NCI-H82 (cell line): ENCODE results near the gene FGF4.
A peak's percentile ranks its signal among the peaks of the same experiment; 100 is the strongest.

Experiments
- DNase-seq: peaks from one replicate; lab custom pipeline; 2025; lab: John Stamatoyannopoulos, UW

The FGF4 gene

DNA sequence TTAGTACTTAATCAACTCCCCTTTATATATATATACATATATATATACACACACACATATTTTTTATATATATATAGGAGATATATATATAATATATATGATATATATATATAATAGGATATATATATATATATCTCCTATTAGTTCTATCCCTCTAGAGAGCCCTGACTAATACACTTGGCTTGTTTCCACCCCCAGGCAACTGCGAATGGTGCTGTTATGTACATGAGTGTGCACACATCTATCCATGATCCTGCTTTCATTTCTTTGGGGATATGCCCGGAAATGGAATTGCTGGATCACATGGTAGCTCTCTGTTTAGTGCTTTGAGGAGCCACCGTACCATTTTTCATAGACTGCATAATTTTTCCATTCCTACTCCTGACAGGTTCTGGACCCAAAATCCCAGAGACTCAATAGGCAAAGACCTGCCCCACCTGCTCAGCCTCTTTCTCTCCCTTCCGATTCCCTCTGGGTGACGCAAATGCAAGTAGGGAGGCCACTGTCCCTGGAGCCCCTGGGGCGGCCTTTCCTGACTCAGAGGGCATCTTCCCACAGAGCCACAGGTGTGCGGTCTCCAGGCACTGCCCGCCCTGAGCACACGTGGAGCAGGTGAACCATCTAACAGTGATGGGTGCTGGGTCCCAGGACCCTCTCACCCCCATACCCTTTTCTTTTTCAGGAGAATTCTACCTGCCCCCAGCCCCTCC, 32.1 kb upstream of the FGF4 start:
- no peak for DNase-seq

DNA sequence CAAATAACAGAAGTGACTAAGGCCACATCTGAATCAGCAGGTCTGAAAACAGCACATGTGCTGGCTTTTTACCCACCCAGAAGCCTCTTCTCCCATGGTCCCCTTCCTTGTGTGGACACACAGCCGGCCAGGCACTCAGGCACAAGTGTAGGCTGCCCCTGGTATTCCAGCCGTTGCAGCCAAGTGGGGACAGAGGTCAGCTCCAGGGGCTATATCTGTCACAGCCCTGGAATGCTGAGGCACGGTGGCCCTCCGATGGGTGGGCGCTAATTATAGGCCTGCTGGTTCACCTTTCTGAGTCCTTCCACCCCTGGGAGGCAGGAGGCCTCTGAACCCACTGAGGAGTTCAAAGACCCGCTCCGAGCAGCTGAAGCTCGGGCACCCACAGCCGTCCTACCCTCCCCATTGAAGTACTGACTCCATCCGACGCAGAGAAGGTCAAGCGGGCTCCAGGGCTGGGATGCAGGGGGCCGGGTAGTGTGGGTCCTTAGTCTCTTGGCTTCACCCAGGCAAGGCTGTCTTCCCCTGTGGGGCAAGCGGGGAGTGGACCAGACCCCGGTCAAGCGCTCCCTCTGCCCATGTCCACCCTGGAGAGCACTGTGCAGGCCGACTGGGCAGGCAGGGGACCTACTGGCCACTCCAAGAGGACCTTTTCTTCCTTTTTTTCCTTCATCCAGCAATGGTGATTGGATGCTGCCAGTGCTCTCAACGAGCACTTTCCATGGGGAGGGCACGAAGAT, 29.8 kb upstream of the FGF4 start:
- DNase-seq = no peak

DNA sequence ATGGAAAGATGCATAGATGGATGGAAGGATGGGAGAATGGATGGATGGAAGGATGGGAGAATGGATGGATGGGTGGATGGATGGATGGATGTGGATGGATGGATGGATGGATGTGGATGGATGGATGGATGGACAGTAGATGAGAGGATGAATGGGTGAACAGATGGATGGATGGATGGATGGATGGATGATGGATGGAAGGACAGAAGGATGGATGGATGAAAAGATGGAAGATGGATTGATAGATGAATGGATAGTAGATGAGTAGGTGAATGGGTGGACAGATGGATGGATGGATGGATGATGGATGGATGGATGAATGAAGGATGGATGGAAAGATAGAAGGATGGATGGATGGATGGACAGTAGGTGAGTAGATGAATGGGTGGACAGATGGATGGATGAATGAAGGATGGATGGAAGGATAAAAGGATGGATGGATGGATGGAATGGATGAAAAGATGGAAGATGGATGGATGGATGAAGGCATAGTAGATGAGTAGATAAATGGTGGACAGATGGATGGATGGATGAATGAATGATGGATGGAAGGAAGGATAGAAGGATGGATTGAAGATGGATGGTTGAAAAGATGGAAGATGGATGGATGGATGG, 28.6 kb upstream of the FGF4 start:
- no peak for DNase-seq

DNA sequence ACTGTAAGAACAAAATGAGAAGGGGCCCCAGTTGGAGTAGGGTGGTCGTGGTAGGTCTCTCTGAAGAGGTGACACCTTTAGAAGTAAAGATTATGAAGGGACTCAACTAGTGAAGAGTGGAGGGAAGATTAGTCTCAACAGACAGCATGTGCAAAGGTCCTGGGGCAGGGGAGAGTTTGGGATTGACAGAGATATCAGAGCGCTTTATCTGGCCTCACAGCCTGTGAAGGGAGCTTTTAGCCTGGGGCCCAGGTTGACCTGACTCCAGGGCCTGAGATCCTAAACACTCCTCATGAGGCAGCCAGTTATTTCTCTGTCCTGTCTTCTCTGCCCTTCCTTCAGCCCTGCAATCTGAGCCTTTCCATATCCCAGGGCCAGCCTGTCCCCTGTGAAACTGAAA, 27.9 kb upstream of the FGF4 start:
- no peak for DNase-seq

GRCh38 chr11:69802590-69802989, 27.4 kb upstream of the FGF4 start:
- no peak for DNase-seq

DNA sequence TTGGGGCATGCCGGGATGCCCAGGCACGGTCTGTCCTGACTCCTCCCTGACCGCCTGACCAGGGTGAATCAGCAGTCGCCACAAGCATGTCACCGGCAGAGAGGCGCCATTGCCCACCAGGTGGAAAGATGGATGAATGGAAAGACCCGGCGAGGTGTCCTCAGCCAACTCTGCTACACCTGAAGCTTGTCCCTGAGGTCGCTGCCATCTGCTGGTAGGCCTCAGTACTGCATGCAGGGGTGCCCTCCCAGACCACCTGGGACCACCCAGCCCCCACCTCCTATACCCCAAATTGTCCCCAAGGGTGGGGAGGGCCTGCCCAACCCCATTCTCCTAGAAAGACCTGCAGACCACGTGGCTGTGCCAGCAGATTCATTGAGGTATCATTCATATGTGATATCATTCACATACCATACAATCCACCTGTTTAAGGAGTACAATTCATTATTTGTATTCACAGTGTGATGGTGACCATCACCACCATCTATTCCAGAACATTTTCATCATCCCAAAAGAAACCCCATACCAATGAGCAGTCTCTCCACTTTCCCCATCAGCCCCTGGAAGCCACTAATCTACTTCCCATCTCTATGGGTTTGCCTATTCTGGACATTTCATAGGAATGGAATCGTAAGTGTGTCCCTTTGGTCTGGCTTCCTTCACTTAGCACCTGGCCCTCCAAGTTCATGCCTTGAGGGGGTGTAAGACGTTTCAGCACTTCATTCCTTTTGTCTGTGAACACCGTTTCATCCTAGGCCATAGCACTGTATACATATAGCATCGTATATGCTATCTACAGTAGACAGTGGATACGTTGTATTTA, 26.6 kb upstream of the FGF4 start:
- DNase-seq = peak; percentile 55

GRCh38 chr11:69800278-69800677, 25.1 kb upstream of the FGF4 start:
- DNase-seq = no peak

DNA sequence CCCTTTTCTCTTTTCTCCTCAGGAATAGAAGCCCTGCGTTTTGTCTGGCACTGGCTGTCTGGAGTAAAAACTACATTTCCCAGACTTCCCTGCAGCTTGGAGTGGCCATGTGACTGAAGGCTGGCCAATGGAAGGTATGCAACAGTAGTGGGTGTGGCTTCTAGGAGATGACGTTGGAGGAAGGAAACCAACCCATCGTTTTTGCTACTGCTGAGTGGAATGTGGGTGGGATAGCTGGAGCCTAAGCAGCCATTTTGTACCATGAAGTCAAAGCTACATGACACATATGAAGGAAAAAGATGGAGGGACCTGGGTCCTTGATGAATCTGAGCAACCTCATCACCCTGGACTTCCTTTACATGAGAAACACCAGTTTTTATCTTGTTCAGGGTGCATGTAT, 24.4 kb upstream of the FGF4 start:
- peak; percentile 47 for DNase-seq

GRCh38 chr11:69799097-69799496, 24.0 kb upstream of the FGF4 start:
- no peak for DNase-seq

- DNase-seq = no peak
Measured at GRCh38 chr11:69797737-69798528, 22.8 kb upstream of the FGF4 start.

DNA sequence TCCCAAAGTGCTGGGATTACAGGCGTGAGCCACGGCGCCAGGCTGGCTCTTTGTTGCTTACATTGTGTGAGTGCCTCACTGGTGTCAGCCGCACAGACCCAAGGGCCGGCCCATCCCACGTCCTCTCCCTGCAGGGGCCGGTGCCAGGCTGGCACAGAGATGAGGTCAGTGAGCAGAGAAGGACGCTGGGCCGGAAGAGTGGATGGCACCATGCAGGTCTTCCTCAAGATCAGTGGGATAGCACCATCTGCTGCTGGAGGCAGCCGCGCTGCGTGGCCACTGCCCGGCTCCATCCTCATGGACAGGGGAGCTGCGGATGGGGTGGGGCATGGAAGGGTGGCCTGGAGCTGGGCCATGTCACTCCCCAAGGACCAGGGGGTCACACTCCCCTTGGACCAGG, 22.0 kb upstream of the FGF4 start:
- DNase-seq = no peak

DNA sequence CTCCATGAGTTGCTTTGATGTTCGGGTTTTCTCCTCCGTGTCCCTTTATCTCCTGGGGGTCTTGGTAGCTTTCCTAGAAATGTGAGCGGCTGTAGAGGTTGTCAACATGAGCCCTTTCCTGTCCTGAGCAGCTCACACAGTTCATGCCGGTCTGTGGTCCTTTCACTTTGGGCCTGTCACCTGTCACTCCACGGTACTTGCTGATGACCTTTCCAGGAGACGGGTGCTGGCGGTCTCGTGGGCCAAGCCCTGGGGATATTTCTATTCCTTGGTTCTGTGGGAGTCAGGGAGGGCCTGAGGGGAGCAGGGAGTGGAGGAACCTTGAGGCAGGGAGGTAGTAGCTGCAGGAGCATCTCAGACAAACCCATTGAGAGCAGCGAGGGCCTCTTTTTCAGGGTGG, 20.9 kb upstream of the FGF4 start:
- no peak for DNase-seq

DNA sequence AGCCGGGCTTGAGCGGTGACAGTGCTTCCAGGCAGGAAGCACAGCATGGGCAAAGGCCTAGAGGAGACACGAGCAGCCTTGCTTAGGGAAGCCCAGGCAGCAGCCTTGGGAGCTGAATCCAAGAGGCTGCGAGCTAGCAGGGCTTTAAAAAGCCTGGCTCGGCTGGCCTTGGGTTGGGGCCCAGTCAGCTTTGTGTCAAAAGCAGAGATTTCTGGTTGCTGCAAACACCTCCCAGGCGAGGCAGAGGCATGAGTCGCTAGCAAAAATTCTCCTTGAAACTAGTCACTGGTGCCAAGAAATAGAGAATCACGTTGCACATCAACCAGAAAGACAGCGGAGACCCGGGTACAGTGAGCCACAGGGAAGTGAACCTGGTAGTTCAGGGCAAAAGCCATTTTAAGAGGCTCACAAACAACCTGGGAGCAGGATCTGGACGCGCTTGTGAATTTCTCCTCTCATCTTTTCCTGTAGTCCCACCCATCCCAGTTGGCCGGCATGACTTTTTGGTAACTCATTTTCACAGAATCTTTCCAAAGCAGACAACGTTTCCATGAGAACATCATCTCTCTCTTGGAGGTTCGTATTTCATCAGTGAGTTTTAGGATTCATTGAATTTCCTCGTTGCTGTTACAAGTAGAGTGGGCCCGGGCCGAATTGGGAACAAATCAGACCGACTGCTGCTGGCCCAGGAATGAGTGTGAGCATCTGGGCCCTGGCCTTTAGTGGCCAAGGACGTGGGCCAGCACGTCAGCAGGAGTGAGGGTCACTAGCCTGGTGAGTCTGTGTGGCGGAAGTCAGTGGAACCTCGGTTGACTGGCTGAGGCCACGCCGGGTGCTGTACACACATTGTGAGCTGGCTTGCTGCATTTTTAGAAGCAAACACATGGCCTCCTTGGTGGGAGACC, 16.4 kb upstream of the FGF4 start:
- DNase-seq = no peak

DNA sequence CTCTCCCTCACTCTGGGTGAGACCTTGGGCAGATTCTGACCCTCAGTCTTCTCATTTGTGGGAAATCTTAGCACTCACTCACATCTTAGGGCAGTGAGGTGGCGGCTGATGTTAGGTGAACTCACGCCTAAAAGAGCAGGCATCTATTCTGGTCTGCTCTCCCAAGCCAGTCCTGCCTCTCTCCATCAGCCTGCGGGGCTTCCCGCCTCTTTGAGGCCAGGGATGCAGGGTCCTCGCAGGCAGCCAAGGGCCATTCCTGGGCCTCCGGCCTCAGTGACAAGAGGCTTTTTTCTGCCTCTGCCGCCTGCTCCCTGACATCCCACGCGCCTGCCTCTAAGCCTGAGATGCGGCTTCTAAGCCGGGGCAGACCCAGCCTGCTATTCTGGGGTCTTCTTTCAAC, 13.8 kb upstream of the FGF4 start:
- no peak for DNase-seq

DNA sequence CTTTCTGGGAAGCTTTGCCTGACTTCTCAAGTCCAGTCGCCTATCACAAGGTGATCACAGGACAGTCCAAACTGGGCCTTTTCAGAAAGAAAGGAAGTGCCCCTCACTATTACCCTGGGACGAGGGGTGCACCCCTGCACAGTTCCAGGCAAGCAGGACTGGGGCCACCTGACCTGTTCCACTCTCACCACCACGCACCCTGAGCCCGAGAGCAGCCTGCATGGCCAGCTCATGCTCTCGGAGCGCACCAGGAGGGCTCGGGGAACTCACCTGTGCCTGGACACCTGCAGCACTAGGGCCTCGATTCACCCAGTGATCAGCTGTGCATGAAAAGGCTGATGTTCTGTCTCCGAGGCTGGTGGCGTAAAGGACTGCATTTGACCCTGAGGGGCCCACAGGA, 12.8 kb upstream of the FGF4 start:
- no peak for DNase-seq

DNA sequence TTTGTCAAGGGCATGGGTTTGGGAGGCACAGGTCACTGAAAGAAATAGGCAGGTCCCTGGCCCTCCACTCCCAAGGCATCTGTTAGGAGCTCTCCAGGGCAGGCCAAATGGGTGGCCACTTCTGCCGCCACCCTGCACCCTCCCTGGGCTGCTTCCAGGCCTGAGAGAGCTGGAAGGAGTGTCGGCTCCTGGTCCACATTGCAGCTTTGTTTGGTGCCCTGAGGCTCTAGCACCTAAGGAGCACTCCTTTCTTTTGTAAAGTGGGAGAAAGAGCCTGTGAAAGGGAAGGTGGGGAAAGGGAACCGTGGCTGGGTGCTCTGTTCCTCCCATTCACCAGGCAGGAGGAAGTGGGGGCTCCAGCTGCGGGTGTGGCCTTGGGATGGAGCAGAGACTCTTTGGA, 12.3 kb upstream of the FGF4 start:
- DNase-seq = no peak

GRCh38 chr11:69781241-69781640, 6.1 kb upstream of the FGF4 start:
- no peak for DNase-seq

DNA sequence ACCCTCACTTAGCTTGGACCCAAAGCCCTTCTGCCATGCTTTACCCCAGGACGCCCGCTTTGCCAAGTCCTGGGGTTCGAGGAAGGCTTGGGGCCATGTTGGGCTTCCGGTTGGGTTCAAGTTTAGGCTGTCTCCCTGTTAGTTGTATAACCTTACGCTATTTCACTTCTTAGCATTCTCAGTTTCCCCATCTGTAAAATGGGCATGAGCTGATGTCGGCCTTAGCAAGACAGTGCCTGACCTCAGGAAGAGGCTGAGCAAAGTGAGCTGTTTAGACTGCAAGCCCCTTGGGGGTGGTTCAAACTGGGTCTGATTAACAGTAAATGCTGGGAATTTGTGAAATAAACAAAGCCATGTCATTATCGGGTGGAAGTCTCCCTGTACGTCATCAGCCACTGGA, 3.2 kb upstream of the FGF4 start:
- no peak for DNase-seq

DNA sequence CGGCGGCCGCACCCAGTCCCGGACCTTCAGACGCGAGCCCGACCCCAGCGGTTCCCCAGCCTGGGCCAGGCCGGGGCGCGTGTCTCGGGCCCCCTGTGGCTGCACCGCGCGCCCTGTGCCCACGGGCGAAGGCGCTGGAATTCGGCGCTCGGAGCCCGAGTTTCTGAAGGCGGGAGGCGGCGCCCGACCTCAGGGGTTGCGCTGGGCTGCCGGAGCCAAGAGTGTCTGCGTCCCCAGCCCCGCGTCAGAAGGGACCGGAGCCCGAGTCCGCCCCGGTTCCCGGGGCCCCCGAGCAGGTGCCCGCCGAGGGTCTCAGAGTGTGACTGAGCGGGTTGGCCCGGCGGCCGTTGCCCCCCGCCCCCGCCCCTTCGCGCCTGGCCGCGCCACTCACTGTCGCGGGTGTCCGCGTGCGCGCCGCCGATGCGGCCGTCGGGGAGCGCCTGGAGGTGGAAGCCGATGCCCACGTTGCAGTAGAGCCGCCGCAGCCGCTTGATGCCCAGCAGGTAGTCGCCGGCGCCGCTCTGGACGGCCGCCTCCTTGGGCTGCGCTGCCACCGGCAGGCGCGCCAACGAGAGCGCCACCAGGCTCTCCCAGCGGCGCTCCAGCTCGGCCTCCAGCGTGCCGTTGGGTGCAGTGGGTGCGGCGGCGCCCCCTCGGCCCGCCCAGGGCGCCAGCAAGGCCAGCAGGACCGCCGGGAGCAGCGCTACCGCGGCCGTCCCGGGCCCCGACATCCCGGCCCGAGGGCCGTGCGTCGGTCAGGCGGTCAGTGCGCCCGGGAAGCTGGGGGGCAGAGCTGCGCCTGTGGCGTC, 583 bp downstream of the FGF4 start:
- DNase-seq = no peak
